ENCODE results near the gene DNAJC21.
"Not testable (repeated sequence)": the region's sequence is repeated elsewhere in the genome, so short reads cannot be mapped to it uniquely, and the experiment has no call there.

The DNAJC21 gene

GRCh38 chr5:34959323-34959722, 30.0 kb downstream of the DNAJC21 start:
- H3K27ac ChIP-seq = no peak overlapping the region
- no peak for TF ChIP-seq CTCF (conservative IDR thresholded peaks at IDR 0.05)

GRCh38 chr5:34967540-34967939, 38.2 kb downstream of the DNAJC21 start:
- TF ChIP-seq CTCF (conservative IDR thresholded peaks at IDR 0.05) = no peak
- no peak overlapping the region for H3K27ac ChIP-seq

- no peak for TF ChIP-seq CTCF (conservative IDR thresholded peaks at IDR 0.05)
- no peak overlapping the region for H3K27ac ChIP-seq
These were observed 38.9 kb downstream of the DNAJC21 start for GRCh38 chr5:34968258-34968657.

GRCh38 chr5:34970552-34970951, 41.2 kb downstream of the DNAJC21 start:
- no peak for TF ChIP-seq CTCF (conservative IDR thresholded peaks at IDR 0.05)
- H3K27ac ChIP-seq = no peak overlapping the region

GRCh38 chr5:34971655-34972054, 42.3 kb downstream of the DNAJC21 start:
- H3K27ac ChIP-seq = not testable (repeated sequence)

- no peak for TF ChIP-seq CTCF (conservative IDR thresholded peaks at IDR 0.05)
- H3K27ac ChIP-seq = no peak overlapping the region
These were observed 47.0 kb downstream of the DNAJC21 start for GRCh38 chr5:34976347-34976746.

GRCh38 chr5:34977934-34978613, 48.7 kb downstream of the DNAJC21 start:
- no peak overlapping the region for H3K27ac ChIP-seq
- TF ChIP-seq CTCF (conservative IDR thresholded peaks at IDR 0.05) = no peak

GRCh38 chr5:34978681-34979080, 49.3 kb downstream of the DNAJC21 start:
- H3K27ac ChIP-seq = no peak overlapping the region
- TF ChIP-seq CTCF (conservative IDR thresholded peaks at IDR 0.05) = no peak

Measured in VCaP (cell line).